Right ventricle myocardium inferior (tissue), 1 donor: Measurements from ENCODE around the gene CCDC117. TPM values are rescaled to one million over a fixed set of nuclear protein-coding genes. Genes with fewer than 3 reads are reported as not detected.

ENCODE experiments used
- total RNA-seq: library from RNA; stranded (reverse); fragmentation: NEBNext Ultra II Directional; extraction: Animal tissue kit (Norgen Biotek cat#: 25700); gene quantifications from one replicate; pipeline ENCODE4 v1.2.1, GENCODE V29; 2021
- donor health status: DM: no; HTN: yes; CAD: no; lungs with severe emphysema.

Gene CCDC117
- total RNA-seq, 1 donor from 2014 or later: 11.4 TPM

Other genes with a start within 250 kb of the CCDC117 start
- 10.4 TPM for gene TTC28, start 92.9 kb upstream of the CCDC117 start, total RNA-seq
- 1.9 TPM for gene CHEK2, start 30.9 kb upstream of the CCDC117 start, total RNA-seq
- 9.6 TPM for gene HSCB, start 30.7 kb upstream of the CCDC117 start, total RNA-seq
- 71.8 TPM for gene XBP1, start 27.9 kb downstream of the CCDC117 start, total RNA-seq
- 5.4 TPM for gene ZNRF3, start 110.9 kb downstream of the CCDC117 start, total RNA-seq